ENCODE data around the gene NYNRIN.

NYNRIN gene

DNA sequence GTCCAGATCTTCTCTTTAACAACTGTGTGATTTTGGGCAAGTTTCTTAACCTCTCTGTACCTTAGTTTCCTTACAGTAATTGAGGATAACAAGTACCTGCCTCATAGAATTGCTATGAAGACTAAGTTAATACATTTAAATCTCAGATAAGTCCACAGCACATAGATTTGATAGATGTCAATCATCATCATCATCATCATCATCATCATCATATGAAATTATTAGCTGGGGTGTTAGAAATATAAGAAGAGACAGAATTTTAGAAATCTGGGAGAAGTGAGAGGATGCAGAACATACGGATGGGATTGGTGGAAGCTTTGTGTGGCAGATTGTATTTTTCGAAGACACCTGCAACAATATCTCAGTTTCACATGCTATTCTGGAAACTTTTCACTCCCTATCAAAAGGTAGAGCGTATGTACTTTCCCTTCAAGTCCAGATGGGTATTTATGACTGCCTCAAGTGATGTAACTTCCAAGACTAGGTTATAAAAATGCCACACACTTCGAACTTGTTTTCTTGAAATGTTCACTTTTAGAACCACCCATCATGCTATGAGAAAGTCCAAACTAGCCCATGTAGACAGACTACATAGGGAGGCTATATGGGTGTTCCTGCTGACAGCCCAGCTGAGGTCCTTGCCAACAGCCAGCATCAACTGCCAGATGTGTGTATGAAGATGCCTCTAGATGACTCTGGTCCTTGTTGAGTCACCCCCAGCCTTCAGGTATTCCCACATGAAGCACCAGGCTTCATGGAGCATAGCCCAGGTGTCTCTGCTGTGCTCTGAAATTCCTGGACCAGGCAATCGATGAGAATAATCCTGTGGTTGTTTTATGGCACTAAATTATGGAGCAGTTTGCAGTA, 64.4 kb downstream of the NYNRIN start:
- DNase-seq = no peak

DNA sequence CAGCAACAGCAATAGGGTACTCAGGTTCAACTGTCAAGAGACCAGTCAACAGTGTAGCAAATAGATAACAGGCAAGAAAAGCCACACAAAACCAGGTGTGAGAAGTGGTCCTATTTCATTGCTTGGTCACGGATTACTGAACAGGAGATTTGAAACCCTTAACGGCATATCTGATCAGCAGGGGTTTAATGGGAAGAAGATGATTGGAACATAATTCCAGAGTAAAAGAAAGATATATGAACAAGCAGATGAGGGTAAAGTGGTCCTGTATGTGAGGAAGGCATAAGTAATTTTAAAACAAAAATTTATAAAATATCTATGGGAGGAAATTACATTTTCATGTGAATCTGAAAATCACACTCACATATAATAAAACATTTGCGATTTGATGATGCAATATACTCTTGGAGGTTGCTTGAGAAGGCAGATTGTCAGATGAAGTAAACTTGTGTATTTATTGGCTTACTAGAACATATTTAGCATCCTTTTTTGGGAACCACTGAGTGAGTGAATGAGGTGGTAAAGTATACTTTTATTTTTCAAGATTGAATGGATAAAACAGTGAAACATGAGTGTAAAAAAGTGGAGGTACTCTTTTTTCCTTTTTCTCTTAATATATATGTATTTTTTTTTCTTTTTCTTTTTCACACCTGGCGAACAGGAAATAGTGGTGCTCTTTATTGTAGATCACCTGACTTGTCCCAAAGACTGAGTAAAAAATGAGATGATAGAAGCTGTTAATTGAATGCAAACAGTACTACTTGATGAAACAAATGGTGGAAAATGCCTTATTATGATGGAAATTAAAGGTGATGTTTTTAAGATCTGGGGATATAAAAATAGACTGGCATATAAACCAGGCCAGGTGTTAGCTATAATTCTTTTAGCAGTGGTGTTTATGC, 65.3 kb downstream of the NYNRIN start:
- DNase-seq = no peak

DNA sequence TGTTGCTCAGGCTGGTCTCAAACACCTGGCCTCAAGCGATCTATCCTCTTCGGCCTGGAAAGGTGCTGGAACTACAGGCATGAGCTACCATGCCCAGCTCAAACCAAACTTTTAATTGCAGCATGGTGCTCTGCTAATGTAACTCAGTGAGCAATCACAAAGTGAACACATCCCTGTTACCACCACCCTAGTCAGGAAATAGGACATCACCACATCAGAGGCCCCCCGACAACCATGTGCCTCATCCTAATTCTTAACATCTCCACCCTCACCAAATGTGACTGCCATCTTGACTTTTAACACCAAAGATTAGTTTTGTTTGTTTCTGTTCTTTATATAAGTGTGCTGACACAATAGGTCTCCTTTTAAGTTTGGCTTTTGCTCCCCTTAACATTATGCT, 66.6 kb downstream of the NYNRIN start:
- no peak for DNase-seq

DNA sequence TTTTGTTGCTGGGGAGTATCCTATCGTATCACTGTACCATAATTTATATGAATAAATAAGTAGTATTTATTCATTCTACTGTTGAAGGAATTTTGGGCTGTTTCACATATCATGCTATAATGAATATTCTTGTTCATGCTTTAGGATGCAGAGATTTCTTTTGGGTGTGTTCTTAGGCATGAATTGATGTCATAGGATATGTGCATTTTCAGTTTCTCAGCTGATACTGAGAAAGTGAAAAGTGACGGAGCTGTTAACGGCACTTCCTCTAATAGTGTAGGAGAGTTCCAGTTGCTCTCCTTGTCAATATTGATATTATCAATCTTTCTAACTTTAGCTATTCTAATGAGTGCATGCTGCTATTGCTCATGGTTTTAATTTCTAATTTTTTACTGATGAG, 67.0 kb downstream of the NYNRIN start:
- DNase-seq = no peak

Data from T1000 (cell line).